Smooth muscle cell of trachea (primary cell): ENCODE data around the gene TWNK. TPM values are rescaled to one million over a fixed set of nuclear protein-coding genes. Genes with fewer than 3 reads are reported as not detected.

Source experiments
- total RNA-seq: library from RNA; depleted of rRNA; stranded (reverse); fragments of >200 nt; gene quantifications from 2 replicates; pipeline ENCODE4 v1.2.1, GENCODE V29; 2014

TWNK gene
- 2.9 and 3.6 TPM in 2 replicates for total RNA-seq

DNA sequence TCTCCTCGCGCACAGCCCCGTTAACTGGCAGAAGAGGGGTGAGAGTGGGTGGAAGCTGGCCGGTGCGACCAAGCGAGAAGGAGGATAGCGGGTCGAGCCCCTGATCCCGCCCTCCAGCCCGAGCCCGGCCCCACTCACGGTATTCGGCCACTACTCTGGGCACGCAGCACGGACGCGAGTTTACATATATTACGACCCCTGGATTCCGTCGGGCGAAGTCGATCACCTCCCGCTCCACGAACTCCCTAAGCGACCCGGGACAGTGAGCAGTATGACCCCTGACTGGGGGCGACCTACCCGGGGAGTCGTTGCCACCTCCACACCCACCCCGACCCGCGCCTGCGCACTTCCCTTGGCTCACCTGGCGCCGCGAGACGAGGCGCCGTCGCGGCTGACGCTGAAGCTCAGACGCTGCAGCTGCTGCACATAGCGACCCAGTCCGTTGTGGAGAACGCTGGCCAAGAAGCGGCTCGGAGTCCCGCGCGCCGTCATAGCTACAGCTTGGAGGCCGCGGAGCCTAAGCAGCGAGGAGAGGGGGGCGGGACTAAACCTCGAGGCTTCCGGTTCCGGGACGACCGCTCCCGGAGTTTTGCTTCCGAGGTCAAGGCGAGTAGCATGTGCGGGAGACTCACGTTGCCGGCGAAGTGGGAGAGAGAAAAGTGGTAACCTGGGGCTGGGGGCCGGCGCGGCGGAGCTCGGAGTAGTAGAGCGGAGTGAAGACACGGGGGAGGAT, at the start of gene TWNK, which contains the start of gene MRPL43:
TWNK (plus strand) TSS at position 592 of the 733 bp plus-strand sequence. CDS start 668 bp downstream, outside the sequence.
MRPL43 (minus strand) TSS at position 546 of the 733 bp plus-strand sequence; CDS start at position 492, 54 bp downstream.

DNA sequence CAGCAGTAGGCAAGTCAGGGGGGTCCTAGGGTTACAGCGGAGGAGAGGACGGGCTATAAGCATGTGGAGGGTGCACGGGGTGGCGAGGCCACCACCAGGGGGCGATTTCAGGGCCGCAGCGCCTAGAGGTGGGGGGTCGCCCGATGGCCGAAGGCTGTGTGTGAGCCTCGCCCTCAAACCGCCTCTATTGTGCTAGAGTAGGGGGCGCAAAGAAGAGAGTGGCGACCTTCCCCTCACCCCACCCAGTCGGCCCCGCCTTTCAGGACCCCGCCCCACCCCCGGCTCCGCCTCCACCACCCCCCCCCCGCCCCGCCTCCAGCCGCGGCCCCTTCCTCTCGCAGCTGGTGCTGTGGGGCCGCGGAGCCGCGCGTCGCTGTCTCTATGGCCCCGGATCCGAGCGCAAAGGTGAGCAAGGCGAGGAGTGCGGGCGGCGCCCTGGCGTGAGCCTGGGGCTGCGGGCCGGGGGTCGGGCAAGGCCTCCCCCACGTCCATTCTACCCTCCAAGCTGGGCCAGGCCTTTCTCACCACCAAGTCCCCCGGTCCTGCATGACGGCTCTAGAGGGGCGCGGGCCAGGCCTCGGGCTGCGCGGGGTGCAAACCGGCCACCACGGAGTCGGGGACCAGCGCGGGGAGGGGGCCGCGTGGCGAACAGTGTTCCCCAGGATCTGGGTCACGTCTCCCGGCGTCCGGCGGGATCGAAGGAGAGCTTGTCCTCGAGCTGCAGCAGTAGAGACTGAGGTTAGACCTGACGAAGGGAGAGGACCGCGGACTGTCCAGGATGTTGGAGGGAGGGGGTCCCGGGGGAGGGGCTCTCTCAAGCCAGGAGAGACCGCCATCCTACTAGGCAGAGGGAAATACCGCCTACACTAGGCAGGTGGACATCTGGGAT, 17.9 kb upstream of the TWNK start, which contains the start of gene SEMA4G:
SEMA4G (plus strand) TSS at position 318 of the 889 bp plus-strand sequence. CDS start 3,409 bp downstream, outside the sequence.

DNA sequence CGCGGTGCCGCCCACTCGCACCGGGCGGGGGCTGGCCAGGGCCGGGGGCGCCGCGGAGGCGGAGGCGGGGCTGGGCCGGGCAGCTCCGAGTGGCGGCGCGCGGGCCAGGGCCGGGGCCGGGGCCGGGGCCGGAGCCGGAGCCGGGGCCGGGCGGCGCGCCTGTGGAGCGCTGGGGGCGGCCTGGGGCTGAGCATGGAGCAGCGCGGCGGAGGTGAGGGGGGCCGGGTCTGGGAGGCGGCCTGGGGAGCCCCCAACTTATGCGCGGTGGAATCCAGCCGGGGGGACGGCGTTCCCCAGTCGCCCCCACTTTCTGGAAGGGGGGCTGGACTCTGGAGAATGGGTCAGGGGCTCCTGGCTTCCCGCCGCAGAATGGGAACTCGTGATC, 12.4 kb downstream of the TWNK start, which contains the start of gene LZTS2:
LZTS2 (plus strand) TSS at position 67 of the 385 bp plus-strand sequence. CDS start 2,731 bp downstream, outside the sequence.

DNA sequence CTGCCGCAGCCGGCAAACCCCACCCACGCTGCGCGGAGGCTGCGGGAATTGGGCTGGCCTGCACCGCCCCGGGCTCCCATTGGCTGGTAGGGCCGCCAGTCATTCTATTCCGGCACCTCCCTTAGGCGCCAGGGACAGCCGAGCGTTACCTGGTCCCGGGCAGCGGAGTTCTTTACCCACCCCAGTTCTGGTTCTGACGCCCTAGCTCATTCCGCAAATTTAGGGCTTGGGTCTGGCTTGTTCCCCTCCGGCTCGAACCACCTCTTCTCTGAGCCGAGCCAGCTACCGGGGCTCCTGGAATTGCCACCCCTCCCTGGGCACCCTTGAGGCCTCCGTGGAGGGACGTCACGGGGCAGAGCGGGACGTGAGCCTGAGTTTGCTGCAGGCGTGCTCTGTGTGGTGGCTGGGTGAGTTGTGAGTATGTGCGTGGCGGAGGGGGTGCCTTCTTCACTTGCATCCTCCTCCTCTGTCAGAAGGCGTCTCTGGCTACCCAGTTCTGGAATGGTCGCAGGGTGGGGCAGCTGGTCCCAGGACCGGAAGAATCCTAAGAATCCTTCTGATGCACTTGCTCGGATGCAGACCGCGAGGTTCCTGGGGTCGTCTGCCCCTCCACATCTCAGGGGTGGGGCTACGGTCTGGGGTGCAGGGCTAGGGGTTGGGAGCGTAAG, 43.9 kb downstream of the TWNK start, which contains the start of the genes PDZD7 and SFXN3:
PDZD7 (minus strand) TSS at position 2 of the 668 bp plus-strand sequence. CDS start 910 bp downstream, outside the sequence.
SFXN3 (plus strand) TSS at position 107 of the 668 bp plus-strand sequence. CDS start 3,461 bp downstream, outside the sequence.

Other genes starting within 250 kb of the TWNK start
- not detected in 2 replicates for gene PAX2, start 242.0 kb upstream of the TWNK start, total RNA-seq
- gene SLF2, start 74.6 kb upstream of the TWNK start, total RNA-seq: 36.9 and 37.5 TPM in 2 replicates
- 1.0 and 2.3 TPM in 2 replicates for gene SEMA4G, start 18.0 kb upstream of the TWNK start, total RNA-seq
- gene MRPL43, start within 50 bp of the TWNK start, total RNA-seq: 64.7 and 71.1 TPM in 2 replicates
- gene LZTS2, start 12.3 kb downstream of the TWNK start, total RNA-seq: 103 and 328 TPM in 2 replicates
- 1.6 and 2.5 TPM in 2 replicates for gene PDZD7, start 43.6 kb downstream of the TWNK start, total RNA-seq
- gene SFXN3, start 43.7 kb downstream of the TWNK start, total RNA-seq: 88.8 and 94.4 TPM in 2 replicates
- 39.0 and 58.2 TPM in 2 replicates for gene KAZALD1, start 74.4 kb downstream of the TWNK start, total RNA-seq
- gene TLX1, start 143.8 kb downstream of the TWNK start, total RNA-seq: not detected in 2 replicates
- not detected in 2 replicates for gene LBX1, start 241.9 kb downstream of the TWNK start, total RNA-seq